HG02642 (cell line): ENCODE measurements around the gene CATSPER3.

Experiments used
- ATAC-seq: cut with Tn5 transposase; IDR thresholded peaks from one replicate; pipeline ENCODE4 v1.9.1; 2021; ENCODE audit warnings: mild to moderate bottlenecking; ENCODE audit not compliant: unreplicated experiment, poor library complexity

CATSPER3 gene

DNA sequence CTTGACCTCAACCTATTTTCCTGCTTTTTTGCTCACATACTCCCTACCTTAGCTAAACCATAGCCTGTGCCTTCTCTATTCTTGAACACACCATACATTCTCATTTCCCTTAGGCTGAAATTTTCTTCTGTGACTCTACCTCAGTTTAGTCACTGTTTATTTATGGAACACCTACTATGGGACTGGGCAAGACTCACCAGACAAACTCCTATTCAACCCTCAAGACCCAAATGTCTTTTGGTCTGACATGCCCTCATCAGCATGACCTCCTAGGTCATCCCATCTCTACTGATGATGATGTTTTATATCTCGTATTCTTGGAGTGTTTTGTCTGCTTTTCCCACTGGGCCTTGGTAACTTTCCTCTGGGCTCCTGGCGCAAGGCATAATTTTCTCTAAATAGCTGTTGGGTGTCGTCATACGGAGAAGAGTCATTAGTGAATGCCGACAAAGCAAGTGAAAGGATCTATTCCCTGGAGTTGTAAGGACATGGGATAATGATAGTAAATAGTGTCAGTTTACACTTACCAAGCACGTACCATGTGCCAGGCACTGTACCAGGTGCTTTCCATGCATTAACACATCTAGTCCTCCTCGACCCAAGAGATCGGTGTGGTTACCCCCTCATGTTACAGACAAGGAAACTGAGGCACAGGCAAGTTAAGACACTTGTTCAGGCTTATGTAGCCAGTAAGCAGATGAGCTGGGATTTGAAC lies 88.8 kb downstream of the CATSPER3 start:
- no peak for ATAC-seq

DNA sequence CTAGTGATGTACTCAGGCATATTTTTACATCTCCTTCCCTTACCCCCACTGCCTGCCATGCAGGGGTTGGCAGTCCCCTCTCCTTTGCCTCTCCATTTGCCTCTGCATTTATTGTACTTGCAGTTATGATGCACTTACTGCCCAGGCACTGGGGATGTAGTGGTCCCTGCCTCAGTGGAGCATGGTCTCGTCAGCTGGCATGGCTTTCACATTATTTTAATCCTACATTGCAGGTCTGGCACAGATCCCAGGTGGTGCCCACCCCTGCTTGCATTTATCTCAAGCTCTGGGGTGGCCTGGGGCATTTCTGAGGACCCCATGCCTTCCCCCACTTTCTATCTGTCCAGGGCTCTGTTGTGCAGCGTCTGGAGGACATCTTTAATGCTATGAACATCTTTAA lies 89.5 kb downstream of the CATSPER3 start:
- no peak for ATAC-seq

DNA sequence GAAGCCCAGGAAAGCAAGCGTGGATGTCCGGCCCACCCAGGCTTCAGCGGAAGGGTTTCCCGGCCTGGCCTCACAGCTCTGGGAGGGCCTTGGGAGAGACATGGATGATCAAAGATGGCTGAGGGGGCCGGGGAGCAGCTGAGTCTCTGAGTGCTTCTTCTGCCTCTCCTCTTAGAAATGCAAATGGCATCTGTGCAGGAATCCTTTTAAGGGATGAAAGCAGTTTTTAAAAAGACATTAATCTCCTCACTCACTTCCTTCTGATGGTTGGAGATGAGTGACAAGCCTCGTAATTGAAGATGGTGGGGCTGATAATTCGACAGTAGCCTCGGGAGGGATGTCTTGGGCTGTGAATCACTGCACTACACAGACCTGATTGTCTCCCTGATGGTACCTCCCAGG lies 90.6 kb downstream of the CATSPER3 start:
- no peak for ATAC-seq

DNA sequence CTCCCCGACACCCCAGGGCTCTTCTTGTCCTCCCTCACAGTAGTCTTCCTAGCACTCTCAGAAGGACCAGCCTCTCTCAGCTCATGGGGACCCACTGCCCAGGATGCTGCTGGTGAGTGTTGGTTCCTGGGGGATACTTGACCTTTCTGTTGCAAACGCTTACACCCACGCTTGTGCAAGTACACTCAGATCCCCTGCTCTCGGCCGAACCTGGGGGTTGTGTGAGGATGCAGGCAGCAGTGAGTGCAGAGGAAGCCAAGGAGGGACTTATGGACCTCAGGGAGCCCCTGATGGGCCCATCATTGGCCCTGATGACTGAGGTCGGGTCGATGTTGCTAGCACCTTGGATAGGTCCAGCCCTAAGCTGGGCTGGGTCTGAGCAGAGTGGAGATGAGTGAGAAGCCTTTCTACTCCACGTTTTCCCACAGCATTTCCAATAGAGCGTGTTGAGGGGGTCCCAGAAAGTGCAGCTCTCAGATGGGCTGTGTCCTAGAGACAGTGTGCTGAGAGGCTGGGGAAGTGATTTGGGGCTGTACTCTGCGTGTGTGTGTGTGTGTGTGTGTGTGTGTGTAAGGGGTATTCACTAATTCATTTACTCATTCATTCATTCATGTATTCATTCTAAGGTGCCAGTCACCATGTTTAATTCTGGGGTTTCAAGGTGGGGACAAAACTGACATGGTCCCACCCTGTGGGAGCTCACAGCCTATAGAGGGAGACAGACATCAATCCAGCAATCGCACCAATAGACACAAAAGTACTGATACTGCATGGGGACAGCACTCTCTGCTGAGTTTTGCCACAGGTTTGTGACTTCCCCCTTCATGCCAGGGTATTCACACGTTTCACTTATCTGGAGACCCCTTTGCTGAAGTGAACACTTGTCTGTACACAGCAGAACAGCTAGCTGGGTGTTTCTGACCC lies 91.6 kb downstream of the CATSPER3 start:
- ATAC-seq: no peak

DNA sequence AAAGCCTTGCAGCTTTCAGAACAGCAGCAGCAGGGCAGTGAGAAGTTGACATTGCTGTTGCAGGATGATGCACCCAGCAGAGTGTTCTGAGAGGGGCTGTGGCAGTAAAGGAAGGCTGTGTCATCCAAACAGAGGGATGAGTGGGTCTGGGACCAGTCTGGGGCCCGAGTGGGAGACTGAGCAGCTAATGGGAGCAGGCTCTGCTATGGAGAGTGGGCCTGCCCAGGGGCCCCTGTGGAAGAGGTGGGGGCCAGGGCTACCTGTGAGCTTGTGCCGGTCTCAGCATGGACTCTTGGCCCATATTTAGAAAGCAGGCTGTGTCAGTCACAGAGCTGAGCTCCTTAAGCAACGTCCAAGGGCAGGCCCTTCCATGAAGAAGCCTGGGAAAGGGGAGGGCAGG lies 92.3 kb downstream of the CATSPER3 start:
- ATAC-seq: no peak

DNA sequence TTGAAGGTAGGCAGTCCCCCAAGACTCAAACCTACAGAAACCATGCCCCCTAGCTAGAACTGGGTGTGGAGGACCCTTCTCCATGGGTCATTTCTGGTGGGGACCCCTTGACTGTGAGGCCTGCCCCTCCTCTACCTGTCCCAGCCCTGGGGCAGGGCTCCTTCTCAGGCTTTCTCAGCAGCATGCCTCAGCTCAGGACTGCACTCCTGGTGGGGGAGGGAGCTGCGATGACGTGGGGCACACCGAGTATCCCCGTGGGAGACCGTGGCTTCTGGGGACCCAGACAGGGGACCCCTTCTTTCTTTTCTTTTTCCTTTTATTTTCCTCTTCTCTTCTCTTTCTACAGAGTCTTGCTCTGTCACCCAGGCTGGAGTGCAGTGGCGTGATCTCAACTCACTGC lies 93.3 kb downstream of the CATSPER3 start:
- no peak for ATAC-seq
